Measurements from ENCODE around the gene ATG16L2. TPM values are rescaled to one million over a fixed set of nuclear protein-coding genes. Genes with fewer than 3 reads are reported as not detected.

Gene ATG16L2
- total RNA-seq, 1 donor from 2014 or later: 32.2 TPM

GRCh38 chr11:72864702-72865655 is 50.8 kb downstream of the ATG16L2 start:
- H3K4me1 ChIP-seq: peaks cover 15% of the 10 kb centered on the region
- H3K27ac ChIP-seq: no peak overlapping the region
- no peaks in the 10 kb centered on the region for H3K9me3 ChIP-seq
- intact Hi-C loops (cut with DNase I): no loop called here
- H3K4me3 ChIP-seq: no peak overlapping the region
- DNase-seq (ENCODE audit: extremely low spot score in 2 of 2): no peak
- H3K27me3 ChIP-seq: no peaks in the 10 kb centered on the region
- TF ChIP-seq POLR2AphosphoS5 (IDR thresholded peaks at IDR 0.05; ENCODE audit: insufficient read depth in 1 of 2, low read depth in 1 of 2): no peak
- TF ChIP-seq POLR2A (IDR thresholded peaks at IDR 0.05): no peak
- TF ChIP-seq CTCF (IDR thresholded peaks at IDR 0.05): no peak
- H3K36me3 ChIP-seq: no peaks in the 10 kb centered on the region

GRCh38 chr11:72867970-72868369 is 53.8 kb downstream of the ATG16L2 start:
- no peaks in the 10 kb centered on the region for H3K36me3 ChIP-seq
- H3K27me3 ChIP-seq: no peaks in the 10 kb centered on the region
- intact Hi-C loops (cut with DNase I): no loop called here
- H3K4me3 ChIP-seq: no peak overlapping the region
- H3K27ac ChIP-seq: no peak overlapping the region
- no peaks in the 10 kb centered on the region for H3K9me3 ChIP-seq
- H3K4me1 ChIP-seq: peaks cover 15% of the 10 kb centered on the region
- TF ChIP-seq CTCF (IDR thresholded peaks at IDR 0.05): no peak
- no peak for TF ChIP-seq POLR2A (IDR thresholded peaks at IDR 0.05)
- no peak for DNase-seq (ENCODE audit: extremely low spot score in 2 of 2)

GRCh38 chr11:72869831-72870230 is 55.6 kb downstream of the ATG16L2 start:
- Histone ChIP-seq H3K4me1 (peaks cover 7% of the 10 kb centered on the region), H3K27ac (no peak overlapping the region), H3K9me3 (no peaks in the 10 kb centered on the region), H3K4me3 (no peak overlapping the region), H3K36me3 (no peaks in the 10 kb centered on the region), H3K27me3 (no peaks in the 10 kb centered on the region)
- no peak for DNase-seq (ENCODE audit: extremely low spot score in 2 of 2)
- TF ChIP-seq POLR2AphosphoS5 (IDR thresholded peaks at IDR 0.05; ENCODE audit: insufficient read depth in 1 of 2, low read depth in 1 of 2) (no peak), CTCF (IDR thresholded peaks at IDR 0.05) (no peak), POLR2A (IDR thresholded peaks at IDR 0.05) (no peak)
- intact Hi-C loops (cut with DNase I): no loop called here

- no peaks in the 10 kb centered on the region for H3K9me3 ChIP-seq
- DNase-seq (ENCODE audit: extremely low spot score in 2 of 2): no peak
- TF ChIP-seq CTCF (IDR thresholded peaks at IDR 0.05) (no peak), POLR2A (IDR thresholded peaks at IDR 0.05) (no peak), POLR2AphosphoS5 (IDR thresholded peaks at IDR 0.05; ENCODE audit: insufficient read depth in 1 of 2, low read depth in 1 of 2) (no peak)
- H3K4me3 ChIP-seq: no peak overlapping the region
- no peaks in the 10 kb centered on the region for H3K4me1 ChIP-seq
- no peak overlapping the region for H3K27ac ChIP-seq
- intact Hi-C loops (cut with DNase I): no loop called here
- no peaks in the 10 kb centered on the region for H3K36me3 ChIP-seq
- H3K27me3 ChIP-seq: no peaks in the 10 kb centered on the region
Measured at GRCh38 chr11:72871119-72871518, 56.9 kb downstream of the ATG16L2 start.

- intact Hi-C loops (cut with DNase I): no loop called here
Measured at GRCh38 chr11:72872012-72872411, 57.8 kb downstream of the ATG16L2 start.

More at GRCh38 chr11:72872012-72872411, 57.8 kb downstream of the ATG16L2 start:
- H3K4me3 ChIP-seq: no peak overlapping the region
- no peaks in the 10 kb centered on the region for H3K36me3 ChIP-seq
- no peaks in the 10 kb centered on the region for H3K27me3 ChIP-seq
- TF ChIP-seq POLR2A (IDR thresholded peaks at IDR 0.05) (no peak), POLR2AphosphoS5 (IDR thresholded peaks at IDR 0.05; ENCODE audit: insufficient read depth in 1 of 2, low read depth in 1 of 2) (no peak), CTCF (IDR thresholded peaks at IDR 0.05) (no peak)
- H3K4me1 ChIP-seq: no peaks in the 10 kb centered on the region
- no peaks in the 10 kb centered on the region for H3K9me3 ChIP-seq
- no peak overlapping the region for H3K27ac ChIP-seq
- DNase-seq (ENCODE audit: extremely low spot score in 2 of 2): no peak

All from vagina (tissue), 2 donors.